HPDE6-E6E7 (cell line): ENCODE measurements around the gene OR4P4.

Experiments used
- DNase-seq: peaks from one replicate; pipeline ENCODE4 v3.0.0; 2011; ENCODE audit warnings: missing footprints; ENCODE audit errors: extremely low spot score

Gene OR4P4

DNA sequence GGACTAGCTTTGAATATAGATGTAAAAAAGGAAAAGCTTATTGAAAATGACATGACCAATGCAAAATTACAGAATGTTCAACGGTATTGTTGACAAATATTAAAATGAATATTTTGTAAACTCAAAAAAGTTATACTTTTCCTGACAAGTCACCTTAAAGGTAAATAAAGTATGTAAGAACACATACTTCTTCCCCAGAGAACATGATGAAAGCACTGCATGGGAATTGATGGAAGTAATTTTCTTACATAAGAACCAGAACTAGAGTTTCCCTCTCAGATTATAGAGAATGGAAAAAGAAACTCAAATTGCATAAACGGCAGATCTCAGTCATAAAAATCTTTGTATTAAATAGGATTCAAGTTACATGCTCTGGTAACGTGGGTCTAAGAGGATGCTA lies at the start of gene OR4P4:
Gene OR4P4 (plus strand): TSS at position 301 of the 400 bp plus-strand sequence.
- DNase-seq: no peak

DNA sequence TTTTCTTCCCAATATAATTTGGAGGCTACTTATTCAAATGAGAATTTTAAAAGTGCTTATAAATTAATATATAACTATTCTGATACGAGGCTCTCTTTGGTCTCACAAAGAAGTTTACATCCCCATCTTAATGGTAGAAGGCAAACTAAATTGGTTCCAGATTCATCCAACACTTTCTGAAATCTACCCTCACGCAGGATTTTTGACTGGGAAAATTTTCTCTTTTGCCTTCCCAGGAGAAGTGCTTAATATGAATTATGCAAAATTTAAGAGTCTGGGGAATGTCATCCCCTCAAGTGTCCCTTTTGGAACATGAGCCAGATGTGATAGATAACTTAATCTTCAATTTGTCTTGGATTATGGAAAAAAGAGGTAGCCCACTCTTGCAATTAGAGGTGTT lies 27.4 kb upstream of the OR4P4 start, which contains the start of gene OR4C11:
Gene OR4C11 (minus strand): TSS at position 101 of the 400 bp plus-strand sequence. CDS start 3,272 bp downstream, outside the sequence.
- no peak for DNase-seq

GRCh38 chr11:55624531-55624930 lies 10.4 kb upstream of the OR4P4 start:
- no peak for DNase-seq

DNA sequence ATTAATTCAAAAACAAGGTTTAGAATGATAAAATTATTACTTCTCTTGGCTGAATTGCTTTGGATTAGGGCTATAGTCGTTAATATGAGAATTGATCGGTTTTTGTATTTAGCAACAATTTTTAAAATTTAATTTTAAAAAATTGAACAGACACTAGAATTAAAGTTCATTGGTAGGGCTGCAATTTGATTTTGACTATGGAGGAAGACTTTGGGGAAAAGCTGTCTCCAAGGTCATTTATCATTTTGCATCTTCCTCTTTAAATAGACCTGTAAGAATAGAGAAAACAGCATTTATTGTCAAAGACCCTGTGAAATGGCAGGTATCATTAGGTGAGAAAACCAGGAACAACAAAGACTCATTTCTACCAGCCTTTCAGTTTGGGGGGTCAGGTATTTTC lies 13.1 kb downstream of the OR4P4 start, which contains the start of gene OR4S2:
Gene OR4S2 (plus strand): TSS at position 301 of the 400 bp plus-strand sequence. CDS start 2,577 bp downstream, outside the sequence.
- DNase-seq: no peak

- DNase-seq: no peak
These were observed 17.6 kb downstream of the OR4P4 start for GRCh38 chr11:55652560-55652959.

GRCh38 chr11:55655096-55655495 lies 20.2 kb downstream of the OR4P4 start:
- DNase-seq: no peak

DNA sequence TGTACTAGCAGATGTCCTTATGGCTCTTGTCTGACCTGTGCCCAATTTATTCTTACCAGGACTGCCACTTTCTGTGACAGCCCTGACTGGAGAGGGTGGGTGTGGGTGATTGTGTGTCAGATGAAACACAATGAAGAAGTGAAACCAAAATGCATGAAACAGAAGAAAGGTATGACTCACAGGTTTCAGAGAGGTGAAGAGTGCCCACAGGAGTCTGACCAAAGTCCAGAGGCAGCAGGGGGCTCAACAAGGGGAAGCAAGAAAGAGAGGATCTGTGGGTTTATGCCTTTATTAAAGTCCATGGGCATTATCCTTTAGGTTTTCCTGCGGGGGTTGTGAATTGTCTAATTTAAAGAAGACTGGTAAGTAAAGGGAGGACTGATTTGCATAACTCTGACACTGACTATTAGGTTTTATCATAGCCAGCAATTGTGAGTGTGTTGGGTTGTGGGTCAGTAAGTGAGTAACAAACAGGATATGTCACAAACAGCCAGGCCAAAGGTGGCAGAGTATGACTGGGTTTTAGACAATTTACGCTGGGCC lies 23.2 kb downstream of the OR4P4 start:
- DNase-seq: no peak

DNA sequence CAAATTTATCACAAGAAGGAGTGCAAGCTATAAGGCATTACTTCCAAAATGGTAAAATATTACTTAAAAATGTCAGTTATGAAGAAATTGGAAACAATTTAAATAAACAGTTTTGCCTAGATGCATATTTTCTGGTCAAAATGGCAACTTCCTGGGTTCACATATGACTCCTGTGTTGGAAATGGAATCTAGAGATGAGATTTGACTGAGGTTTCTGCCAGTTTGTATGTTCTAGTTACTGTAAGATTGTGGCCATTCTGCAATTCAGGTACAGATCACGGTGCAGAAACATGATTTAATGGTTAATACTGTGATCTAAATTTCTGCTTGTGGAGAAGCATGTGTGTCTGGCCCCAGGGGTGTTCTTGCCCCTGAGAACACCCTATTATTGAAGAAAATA lies 23.7 kb downstream of the OR4P4 start:
- no peak for DNase-seq

GRCh38 chr11:55661901-55662300 lies 27.0 kb downstream of the OR4P4 start, which contains the start of gene OR4C6:
TSS of gene OR4C6 (plus strand) at chr11:55662201. CDS start at chr11:55665167, 2,966 bp downstream.
- no peak for DNase-seq

DNA sequence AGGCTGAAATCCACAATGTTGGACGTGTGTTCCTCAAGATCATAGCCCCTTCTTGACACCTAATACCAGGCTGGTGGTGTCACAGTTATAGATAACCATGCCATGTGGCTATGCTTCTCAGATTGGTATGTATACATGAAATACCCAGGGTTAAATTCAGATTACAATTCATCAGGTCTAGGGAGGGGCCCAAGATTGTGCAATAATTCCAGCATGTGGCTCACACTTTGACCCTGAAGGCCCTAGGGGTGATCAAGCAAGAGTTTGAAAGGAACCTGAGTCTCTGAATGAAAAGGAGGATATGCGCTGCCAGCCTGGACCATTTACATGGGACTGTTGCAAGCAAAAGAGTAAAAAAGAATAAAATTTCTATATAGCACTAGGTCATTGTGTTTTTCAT lies 34.5 kb downstream of the OR4P4 start:
- no peak for DNase-seq

DNA sequence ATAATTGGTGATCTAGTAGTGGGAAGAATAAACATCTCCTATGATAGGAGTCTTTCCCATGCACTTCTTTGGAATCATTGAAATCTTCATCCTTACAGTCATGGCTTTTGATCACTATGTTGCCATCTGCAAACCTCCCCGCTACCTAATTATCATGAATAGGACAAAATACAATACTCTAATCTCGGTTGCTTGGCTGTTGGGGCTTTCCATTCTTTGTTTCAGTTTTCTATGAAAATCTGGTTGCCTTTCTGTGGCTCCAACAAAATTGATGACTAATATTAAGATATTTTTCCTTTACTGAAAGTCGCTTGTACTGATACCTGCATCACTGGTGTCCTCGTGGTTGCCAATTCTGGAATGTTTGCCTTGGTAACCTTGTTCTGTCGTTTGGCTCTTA lies 38.9 kb downstream of the OR4P4 start:
- DNase-seq: no peak
